Progenitor cell of endocrine pancreas (in vitro differentiated cells): ENCODE data around the gene TBX5. TPM values are rescaled to one million over a fixed set of nuclear protein-coding genes. Genes with fewer than 3 reads are reported as not detected.

Experiments used
- DNase-seq: peaks from one replicate; pipeline ENCODE4 v3.0.0; 2021; ENCODE audit warnings: low spot score; ENCODE audit not compliant: unreplicated experiment
- H3K27ac Mint-ChIP-seq: 2 replicates; pipeline ENCODE4 v1.8.0; 2021; ENCODE audit warnings: mild to moderate bottlenecking, moderate library complexity, mixed read lengths
- H3K27me3 Mint-ChIP-seq: 2 replicates; pipeline ENCODE4 v1.8.0; 2021; ENCODE audit warnings: mixed read lengths
- H3K36me3 Mint-ChIP-seq: 2 replicates; pipeline ENCODE4 v1.8.0; 2022; ENCODE audit warnings: mixed read lengths; ENCODE audit not compliant: insufficient read depth
- H3K4me1 Mint-ChIP-seq: 2 replicates; pipeline ENCODE4 v1.8.0; 2021; ENCODE audit warnings: low read depth, mixed read lengths
- H3K4me3 Mint-ChIP-seq: 2 replicates; pipeline ENCODE4 v1.8.0; 2021; ENCODE audit warnings: low read depth, mild to moderate bottlenecking, moderate library complexity, mixed read lengths
- H3K9me3 Mint-ChIP-seq: 2 replicates; pipeline ENCODE4 v1.8.0; 2021; ENCODE audit warnings: low read depth, mixed read lengths
- total RNA-seq: library from RNA; stranded (reverse); gene quantifications from 2 replicates; pipeline ENCODE4 v1.2.1, GENCODE V29; 2021
- TF ChIP-seq, protein P1 (sequence below): fragments of 200-600 bp; sonication (generic); IDR thresholded peaks from one replicate; pipeline ENCODE4 v1.5.0; 2021; ENCODE audit warnings: antibody characterized with exemption, mild to moderate bottlenecking; ENCODE audit not compliant: unreplicated experiment

The TBX5 gene
- total RNA-seq, 1 donor from 2014 or later: not detected

- H3K4me1 Mint-ChIP-seq: no peaks in the 10 kb centered on the region
- no peaks in the 10 kb centered on the region for H3K36me3 Mint-ChIP-seq
- TF ChIP-seq, protein P1, sequence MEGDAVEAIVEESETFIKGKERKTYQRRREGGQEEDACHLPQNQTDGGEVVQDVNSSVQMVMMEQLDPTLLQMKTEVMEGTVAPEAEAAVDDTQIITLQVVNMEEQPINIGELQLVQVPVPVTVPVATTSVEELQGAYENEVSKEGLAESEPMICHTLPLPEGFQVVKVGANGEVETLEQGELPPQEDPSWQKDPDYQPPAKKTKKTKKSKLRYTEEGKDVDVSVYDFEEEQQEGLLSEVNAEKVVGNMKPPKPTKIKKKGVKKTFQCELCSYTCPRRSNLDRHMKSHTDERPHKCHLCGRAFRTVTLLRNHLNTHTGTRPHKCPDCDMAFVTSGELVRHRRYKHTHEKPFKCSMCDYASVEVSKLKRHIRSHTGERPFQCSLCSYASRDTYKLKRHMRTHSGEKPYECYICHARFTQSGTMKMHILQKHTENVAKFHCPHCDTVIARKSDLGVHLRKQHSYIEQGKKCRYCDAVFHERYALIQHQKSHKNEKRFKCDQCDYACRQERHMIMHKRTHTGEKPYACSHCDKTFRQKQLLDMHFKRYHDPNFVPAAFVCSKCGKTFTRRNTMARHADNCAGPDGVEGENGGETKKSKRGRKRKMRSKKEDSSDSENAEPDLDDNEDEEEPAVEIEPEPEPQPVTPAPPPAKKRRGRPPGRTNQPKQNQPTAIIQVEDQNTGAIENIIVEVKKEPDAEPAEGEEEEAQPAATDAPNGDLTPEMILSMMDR: no peak
- no peaks in the 10 kb centered on the region for H3K9me3 Mint-ChIP-seq
- DNase-seq: no peak
- H3K27ac Mint-ChIP-seq: no peak overlapping the region
- peaks cover 20% of the 10 kb centered on the region for H3K27me3 Mint-ChIP-seq
- no peak overlapping the region for H3K4me3 Mint-ChIP-seq
Measured at GRCh38 chr12:114347861-114348260, 58.1 kb downstream of the TBX5 start.

- no peak overlapping the region for H3K27ac Mint-ChIP-seq
- H3K4me1 Mint-ChIP-seq: no peaks in the 10 kb centered on the region
- H3K9me3 Mint-ChIP-seq: peaks cover 3% of the 10 kb centered on the region
- H3K36me3 Mint-ChIP-seq: no peaks in the 10 kb centered on the region
- TF ChIP-seq, protein P1: no peak
- H3K27me3 Mint-ChIP-seq: peaks cover 13% of the 10 kb centered on the region
- H3K4me3 Mint-ChIP-seq: no peak overlapping the region
- no peak for DNase-seq
Measured at GRCh38 chr12:114344831-114345230, 61.1 kb downstream of the TBX5 start.

- H3K27me3 Mint-ChIP-seq: peaks cover 13% of the 10 kb centered on the region
- no peaks in the 10 kb centered on the region for H3K36me3 Mint-ChIP-seq
- H3K4me1 Mint-ChIP-seq: no peaks in the 10 kb centered on the region
- TF ChIP-seq, protein P1: no peak
- DNase-seq: no peak
- no peak overlapping the region for H3K4me3 Mint-ChIP-seq
- no peak overlapping the region for H3K27ac Mint-ChIP-seq
- peaks cover 3% of the 10 kb centered on the region for H3K9me3 Mint-ChIP-seq
Measured at GRCh38 chr12:114344303-114344663, 61.7 kb downstream of the TBX5 start.

- peaks cover 12% of the 10 kb centered on the region for H3K27me3 Mint-ChIP-seq
- TF ChIP-seq, protein P1: no peak
- DNase-seq: no peak
- peaks cover 3% of the 10 kb centered on the region for H3K9me3 Mint-ChIP-seq
- no peaks in the 10 kb centered on the region for H3K36me3 Mint-ChIP-seq
- no peak overlapping the region for H3K4me3 Mint-ChIP-seq
- no peak overlapping the region for H3K27ac Mint-ChIP-seq
- no peaks in the 10 kb centered on the region for H3K4me1 Mint-ChIP-seq
Measured at GRCh38 chr12:114343585-114344302, 62.2 kb downstream of the TBX5 start.

DNA sequence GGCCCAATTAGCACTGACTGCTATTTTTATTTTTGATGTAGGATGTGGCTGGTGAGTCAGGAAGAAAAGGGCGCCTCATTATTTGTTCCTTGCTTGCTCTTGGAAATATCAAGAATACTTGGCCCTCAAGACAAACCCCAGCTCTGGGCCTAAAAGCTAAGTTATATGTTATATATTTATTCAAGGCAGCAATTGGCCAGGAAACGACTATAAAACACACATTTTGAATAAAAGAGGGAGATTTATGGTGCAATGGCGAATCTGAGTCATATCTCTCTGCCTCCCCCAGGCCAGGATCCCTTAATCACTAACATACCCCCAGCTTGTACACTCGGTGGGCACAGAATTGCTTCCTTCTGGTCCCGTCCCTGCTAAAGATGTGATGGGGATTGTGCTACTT, 63.3 kb downstream of the TBX5 start:
- no peak overlapping the region for H3K4me3 Mint-ChIP-seq
- H3K27me3 Mint-ChIP-seq: peaks cover 9% of the 10 kb centered on the region
- TF ChIP-seq, protein P1: no peak
- no peaks in the 10 kb centered on the region for H3K4me1 Mint-ChIP-seq
- H3K36me3 Mint-ChIP-seq: peaks cover 2% of the 10 kb centered on the region
- peaks cover 8% of the 10 kb centered on the region for H3K9me3 Mint-ChIP-seq
- DNase-seq: no peak
- H3K27ac Mint-ChIP-seq: no peak overlapping the region
